DND-41 (cell line): ENCODE results near the gene DTNB.

Experiments
- CTCF ChIP-seq: IDR thresholded peaks from 2 replicates; pipeline ENCODE4 v1.5.1; 2012; ENCODE audit warnings: borderline replicate concordance, low read length, moderate library complexity, mild to moderate bottlenecking; ENCODE audit not compliant: poor library complexity, severe bottlenecking; ENCODE audit errors: extremely low read depth
- EZH2 ChIP-seq: IDR thresholded peaks from 3 replicates; pipeline ENCODE4 v1.6.1; 2012; ENCODE audit warnings: borderline replicate concordance, low read depth, mild to moderate bottlenecking, moderate library complexity, low read length, inconsistent platforms; ENCODE audit not compliant: severe bottlenecking

- TF ChIP-seq CTCF (no peak), EZH2 (no peak)
Measured at GRCh38 chr2:25367296-25367695, 306.1 kb downstream of the DTNB start.
